HG02938 (cell line): ENCODE data around the gene CCT8.
A peak's percentile ranks its signal among the peaks of the same experiment; 100 is the strongest.
"Not testable (repeated sequence)": the region's sequence is repeated elsewhere in the genome, so short reads cannot be mapped to it uniquely, and the experiment has no call there.

ENCODE experiments used
- ATAC-seq: cut with Tn5 transposase; IDR thresholded peaks from one replicate; pipeline ENCODE4 v1.9.1; 2021; ENCODE audit warnings: mild to moderate bottlenecking, moderate library complexity; ENCODE audit not compliant: unreplicated experiment

CCT8 gene

DNA sequence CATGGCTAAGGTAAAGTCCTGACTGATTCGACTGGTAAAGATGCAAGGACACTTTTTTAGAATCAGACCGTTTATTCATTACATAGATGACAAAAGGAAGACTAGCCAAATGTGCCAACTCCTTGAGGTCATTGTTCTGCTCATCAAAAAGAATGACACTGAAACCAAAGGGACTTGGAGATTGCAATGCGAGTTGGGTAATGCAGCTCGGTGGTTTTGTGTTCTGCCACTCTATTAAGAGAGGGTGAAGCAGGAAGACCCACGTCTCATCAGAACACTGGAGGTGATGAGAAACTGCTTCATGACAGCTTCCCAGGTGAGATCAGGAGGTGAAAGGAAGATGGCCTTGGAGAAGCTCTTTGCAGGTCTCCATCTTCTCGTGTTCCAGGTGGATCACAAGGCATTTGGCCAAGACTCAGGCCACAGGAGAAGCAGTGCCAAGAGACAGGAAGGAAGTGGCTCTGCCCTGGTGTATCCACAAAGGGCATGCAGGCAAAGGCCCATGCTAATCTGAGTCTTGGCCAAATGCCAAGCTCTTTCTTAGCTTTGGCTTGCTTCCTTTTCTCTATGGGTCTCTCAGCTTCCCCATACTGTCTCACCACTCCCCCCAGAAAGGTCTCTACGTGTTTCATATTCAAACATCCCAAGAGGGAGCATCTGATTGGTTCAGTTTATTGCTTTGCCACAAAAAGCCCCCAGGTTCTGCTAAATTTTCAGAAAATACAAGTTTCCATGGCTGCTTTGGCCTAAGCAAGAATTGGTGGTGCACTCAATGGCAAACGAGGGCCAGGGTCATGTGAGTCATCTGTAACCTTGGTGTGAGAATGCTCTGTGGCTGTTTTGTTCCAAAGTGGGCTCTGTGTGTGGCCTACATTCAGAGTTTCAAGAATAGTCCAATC is 5.7 kb upstream of the CCT8 start:
- peak; percentile 63 for ATAC-seq

DNA sequence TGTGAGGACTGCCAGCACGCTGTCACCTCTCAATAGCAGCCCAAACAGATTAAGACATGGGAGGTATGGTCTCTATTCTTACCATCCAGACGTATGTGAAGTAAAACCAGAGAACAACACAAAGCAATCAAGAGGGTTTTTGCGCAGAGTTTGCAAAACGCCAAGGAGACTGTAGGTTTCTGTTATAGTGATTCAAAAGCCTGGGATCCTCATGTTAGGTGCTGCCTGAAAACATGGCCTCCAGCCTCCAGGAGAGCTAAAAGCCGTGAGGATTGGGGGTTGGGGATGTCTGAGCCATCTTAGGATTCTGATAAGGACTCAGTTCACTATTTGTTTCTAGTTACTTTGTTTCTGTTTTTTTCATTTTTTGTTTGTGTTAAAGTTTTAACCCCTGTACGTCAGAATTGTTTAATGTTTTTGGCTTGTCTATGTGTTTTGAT is 4.2 kb upstream of the CCT8 start:
- ATAC-seq: no peak

DNA sequence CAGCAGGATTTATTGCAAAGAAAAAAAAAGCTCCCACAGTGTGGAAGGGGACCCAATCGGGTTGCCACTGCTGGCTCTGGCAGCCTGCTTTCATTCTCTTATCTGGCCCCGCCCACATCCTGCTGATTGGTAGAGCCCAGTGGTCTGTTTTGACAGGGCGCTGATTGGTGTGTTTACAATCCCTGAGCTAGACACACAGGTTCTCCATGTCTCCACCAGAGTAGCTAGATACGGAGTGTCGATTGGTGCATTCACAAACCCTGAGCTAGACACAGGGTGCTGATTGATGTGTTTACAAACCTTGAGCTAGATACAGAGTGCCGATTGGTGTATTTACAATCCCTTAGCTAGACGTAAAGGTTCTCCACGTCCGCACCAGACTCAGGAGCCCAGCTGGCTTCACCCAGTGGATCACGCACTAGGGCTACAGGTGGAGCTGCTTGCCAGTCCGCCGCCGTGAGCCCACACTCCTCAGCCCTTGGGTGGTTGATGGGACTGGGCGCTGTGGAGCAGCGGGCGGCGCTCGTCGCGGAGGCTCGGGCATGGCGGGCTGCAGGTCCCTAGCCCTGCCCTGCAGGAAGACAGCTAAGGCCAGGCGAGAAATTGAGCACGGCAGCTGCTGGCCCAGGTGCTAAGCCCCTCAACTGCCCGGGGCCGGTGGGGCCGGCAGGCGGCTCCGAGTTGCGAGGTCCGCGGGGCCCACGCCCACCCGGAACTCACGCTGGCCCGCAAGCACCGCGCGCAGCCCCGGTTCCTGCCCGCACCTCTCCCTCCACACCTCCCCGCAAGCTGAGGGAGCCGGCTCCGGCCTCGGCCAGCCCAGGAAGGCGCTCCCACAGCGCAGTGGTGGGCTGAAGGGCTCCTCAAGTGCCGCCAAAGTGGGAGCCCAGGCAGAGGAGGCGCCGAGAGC is 3.5 kb upstream of the CCT8 start:
- not testable (repeated sequence) for ATAC-seq

DNA sequence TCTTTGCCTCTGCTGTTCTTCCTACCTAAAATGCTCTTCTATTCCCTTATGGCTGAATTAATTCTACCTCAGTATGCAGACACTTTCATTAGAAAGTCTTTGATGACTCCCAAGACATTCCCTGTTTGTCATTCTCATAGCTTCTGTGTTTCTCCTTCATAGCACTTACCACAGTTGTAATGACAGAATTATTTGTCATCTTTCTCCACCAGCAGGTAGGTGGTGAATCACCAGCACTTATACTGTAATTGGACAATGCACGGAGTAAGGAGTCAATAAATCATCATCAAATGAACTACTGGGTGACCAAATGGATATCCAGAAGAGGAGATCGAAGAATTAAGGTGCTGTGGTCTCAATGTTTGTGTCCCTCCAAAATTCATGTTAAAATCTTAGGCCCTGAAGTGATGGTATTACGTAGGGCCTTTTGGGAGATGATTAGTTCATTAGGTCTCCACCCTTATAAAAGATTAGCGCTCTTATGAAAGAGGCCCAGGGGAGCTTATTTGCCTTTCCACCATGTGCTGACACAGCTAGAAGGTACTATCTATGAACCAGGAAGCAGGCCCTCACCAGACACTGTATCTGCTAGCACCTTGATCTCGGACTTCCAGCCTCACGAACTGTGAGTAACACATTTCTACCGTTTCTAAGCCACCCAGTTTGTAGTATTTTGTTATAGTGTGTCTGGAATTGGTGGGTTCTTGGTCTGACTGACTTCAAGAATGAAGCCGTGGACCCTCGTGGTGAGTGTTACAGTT is 2.4 kb upstream of the CCT8 start:
- ATAC-seq: no peak

DNA sequence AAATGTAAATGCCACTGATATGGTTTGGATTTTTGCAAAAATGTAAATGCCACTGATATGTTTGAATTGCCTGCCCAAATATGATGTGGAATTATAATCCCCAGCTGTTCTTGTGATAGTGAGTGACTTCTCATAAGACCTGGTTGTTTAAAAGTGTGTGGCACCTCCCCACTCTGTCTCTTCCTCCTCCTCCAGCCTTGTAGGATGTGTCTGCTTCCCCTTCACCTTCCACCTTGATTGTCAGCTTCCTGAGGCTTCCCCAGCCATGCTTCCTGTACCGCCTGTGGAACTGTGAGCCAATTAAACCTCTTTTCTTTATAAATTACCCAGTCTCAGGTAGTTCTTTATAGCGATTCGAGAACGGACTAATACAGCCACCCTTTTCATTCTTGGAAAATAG is 1.3 kb upstream of the CCT8 start:
- no peak for ATAC-seq

DNA sequence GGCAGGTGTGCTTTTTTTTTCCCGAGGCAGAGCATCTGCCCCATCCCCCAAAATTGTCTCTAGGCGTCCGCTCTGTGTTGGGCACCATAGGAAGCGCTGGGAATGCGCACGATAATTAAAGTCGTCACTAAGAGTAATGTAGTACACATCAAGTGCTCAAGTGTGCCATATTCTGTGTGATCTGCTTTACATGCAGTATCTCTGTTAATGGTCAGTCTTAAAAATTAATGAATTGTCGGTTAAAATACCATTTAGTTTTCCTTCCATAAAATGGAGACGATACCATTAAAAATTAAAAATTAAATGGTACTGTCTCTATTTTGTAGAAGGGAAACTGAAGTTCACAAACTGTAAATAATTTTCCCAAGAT is 544 bp upstream of the CCT8 start:
- ATAC-seq: peak; percentile 20

DNA sequence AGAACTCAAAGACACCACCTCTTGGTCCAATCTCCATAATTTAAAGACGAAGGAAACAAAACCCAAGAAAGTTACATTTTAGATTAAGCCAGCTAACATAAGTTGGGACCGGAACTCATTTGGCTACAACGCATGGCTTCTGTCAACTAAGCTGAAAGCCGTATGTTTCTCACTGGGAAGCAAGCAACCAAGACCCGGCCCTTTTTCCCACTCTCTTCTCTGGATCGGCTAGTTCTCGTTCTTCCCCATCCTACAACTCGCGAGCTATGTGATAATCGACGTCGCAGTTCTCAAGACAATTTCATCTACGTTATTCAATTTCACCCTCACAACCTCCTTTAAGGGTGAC is 601 bp downstream of the CCT8 start:
- no peak for ATAC-seq

DNA sequence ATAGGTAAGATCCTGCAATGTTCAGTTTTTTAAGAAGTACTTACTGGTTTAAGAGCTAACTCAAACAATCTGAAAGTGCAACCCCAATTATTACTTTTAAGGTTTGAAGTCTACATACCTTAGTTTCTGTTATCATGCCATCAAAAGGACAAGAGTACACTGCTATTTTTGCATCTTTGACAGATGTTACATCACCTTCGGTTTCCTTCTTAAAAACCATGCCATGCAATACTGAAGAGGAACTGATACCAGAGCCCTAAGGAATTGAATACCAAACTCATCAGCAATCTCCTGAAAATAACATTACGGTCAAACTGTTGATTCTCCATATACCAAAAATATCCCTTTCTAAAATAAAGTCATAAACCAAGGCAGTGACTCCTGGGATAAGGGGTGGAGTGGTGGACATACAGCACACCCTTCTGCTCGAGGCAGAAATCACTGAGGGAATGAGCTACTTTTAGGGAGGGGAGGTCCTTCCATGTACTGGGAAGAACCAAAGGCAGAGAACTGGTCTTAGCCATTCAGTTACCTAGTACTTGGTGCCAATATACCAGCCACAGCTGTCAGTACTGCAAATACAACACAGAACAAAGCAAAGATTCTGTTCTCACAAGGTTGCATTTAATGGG is 8.5 kb downstream of the CCT8 start:
- peak; percentile 93 for ATAC-seq

DNA sequence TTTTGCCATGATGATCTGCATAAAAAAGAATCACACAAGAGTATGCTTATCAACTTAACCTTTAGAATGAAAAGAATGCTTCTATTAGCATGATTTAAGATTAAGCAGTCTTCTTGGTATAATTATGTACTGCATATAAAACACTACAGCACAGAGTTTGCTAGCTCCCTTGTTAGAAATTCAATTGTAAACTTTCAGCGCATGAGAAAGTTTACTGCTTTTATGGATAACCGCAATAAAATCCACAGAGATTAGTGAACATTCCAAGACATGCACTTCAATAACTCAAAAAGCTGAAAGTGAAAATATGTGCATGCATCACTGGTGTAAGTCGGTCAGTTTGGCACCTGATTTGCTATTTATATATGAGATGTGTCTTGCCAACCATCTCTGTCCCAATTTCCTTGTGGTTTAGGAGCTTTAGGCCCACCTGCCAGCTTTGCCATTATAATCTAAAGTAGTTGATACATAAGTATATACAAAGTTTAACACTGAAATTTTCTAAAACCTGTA is 16.9 kb downstream of the CCT8 start:
- no peak for ATAC-seq

DNA sequence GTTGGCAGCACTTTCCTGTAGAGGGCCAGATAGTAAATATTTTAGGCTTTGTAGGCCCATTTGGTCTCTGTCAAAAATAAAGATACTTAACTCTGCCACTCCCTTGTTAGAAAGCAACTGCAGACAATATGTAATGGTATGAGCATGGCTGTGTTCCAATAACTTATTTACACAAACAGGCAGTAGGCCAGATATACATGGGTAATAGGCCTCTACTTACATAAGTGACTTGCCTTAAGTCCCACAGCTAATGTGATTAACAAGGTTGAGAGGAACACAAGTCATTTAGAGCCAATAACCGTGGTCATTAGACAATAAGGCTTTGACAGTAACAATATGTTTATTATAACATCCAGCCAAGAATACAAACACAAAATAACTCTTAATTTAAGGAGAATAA is 17.4 kb downstream of the CCT8 start:
- ATAC-seq: no peak

DNA sequence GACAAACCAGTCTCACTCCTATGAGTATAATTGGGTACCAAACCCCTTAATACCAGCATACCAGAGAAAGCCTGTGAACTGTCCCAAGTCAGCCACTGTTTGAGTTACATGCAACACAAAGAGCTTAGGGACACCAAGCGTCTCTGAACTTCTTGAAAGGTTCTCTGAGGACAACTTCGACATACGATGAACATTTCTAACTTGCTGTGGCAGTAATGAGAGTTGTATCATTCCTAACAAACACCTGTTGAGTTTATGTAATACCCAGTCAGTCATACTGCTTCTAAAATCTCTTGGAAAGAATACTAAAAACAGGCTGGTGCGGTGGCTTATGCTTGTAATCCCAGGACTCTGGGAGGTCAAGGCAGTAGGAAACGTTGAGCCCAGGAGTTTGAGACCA is 18.4 kb downstream of the CCT8 start:
- no peak for ATAC-seq

DNA sequence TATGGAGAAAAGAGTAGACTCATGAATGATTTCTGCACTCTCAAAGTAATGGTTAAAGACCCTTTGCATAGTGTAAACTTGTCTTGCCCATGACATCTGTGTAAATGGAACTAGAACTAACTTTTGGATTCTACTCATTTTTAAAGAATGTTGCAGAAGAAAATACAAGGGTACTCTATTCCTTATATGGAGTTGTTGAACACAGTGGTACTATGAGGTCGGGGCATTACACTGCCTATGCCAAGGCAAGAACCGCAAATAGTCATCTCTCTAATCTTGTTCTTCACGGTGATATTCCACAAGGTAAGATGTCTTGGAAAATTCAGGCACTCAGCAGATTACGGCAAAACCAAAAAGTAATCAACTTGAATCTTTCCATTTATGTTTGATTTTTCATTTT is 19.8 kb downstream of the CCT8 start:
- ATAC-seq: no peak

DNA sequence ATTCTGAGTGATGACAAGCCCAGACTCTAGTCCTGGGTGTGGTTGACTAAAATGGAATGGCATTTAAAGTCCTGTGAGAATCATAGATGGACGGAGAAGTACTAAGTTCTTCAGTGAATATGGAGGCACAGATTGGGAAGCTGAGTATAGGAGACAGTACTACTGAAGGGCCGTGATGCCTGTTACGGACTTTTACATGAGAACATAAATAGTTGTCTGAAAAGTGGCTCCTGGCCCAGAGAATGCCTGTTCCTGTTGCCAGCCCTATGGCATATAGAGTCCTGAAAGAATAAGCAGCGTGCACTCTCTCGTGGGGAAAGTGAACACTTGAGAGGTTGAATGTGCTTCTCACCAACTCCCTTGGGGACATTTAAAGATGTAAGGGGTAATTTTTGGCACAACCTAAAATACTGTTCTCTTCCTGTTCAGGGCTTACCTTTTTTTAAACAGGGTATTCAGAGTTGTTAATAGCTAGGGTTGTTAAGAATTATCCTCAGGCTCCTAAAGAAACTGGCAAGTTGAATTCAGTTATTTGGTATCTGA is 20.4 kb downstream of the CCT8 start:
- ATAC-seq: no peak

DNA sequence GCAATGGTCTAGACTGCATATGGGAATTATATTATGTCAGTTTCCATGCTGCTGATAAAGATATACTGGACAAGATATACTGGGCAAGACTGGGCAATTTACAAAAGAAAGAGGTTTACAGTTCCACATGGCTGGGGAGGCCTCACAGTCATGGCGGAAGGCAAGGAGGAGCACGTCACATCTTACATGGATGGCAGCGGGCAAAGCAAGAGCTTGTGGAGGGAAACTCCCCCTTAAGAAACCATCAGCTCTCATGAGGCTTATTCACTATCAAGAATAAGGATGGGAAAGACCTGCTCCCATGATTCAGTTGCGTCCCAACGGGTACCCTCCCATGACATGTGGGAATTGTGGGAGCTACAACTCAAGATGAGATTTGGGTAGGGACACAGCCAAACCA is 21.2 kb downstream of the CCT8 start:
- ATAC-seq: no peak

DNA sequence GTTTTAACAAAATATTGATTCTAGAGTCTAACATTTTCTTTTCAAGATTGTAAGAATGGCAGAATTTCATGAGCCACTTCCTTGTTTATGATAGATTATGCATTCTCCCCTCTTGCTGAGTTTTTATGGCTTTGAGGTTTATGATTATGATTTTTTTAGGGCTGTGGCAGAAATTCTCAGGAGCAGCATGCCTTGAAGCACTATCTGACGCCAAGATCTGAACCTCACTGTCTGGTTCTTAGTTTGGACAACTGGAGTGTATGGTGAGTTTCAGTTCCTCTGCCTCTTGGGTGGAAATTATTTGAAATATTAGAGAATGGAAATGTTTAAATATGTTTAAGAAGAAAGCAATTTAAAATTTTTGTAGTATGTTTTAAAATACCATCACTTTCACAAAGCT is 38.8 kb downstream of the CCT8 start:
- ATAC-seq: no peak

DNA sequence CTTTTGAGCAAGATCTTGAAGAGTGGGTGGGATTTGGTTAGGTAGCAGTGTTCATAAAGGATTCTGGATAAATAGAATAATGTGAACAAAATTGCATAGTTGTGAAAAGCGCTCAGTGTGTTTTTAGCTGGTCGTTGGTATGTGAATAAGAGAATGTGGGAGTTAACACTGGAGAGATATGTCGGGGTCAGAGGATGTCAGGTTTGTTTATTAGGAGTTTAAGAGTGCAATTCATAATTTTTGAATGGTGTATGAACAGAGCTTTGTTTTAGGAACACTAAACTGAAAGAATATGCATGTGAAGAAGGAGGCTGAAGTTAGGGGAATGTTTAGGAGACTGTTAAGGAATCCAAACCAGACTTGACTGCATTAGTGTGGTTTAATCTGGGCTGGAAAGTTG is 39.6 kb downstream of the CCT8 start:
- no peak for ATAC-seq

DNA sequence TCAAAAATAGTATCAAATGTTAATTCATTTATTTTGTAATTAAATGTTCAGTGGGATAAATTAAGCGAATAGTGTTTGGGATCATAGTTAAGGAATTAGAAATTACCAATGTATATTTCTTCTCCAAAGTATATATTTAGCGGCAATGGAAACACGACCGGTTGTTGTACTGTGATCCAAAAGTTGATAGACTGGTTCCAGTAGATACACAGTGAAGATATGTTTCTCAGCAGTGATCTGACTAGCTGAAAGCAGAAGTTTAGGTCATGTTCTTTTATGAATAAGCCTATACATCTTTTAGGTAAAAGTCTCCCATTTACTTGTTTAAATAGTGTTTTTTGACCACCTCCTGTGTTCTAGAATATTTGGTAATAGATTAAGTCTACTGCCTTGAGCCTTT is 40.1 kb downstream of the CCT8 start:
- no peak for ATAC-seq

DNA sequence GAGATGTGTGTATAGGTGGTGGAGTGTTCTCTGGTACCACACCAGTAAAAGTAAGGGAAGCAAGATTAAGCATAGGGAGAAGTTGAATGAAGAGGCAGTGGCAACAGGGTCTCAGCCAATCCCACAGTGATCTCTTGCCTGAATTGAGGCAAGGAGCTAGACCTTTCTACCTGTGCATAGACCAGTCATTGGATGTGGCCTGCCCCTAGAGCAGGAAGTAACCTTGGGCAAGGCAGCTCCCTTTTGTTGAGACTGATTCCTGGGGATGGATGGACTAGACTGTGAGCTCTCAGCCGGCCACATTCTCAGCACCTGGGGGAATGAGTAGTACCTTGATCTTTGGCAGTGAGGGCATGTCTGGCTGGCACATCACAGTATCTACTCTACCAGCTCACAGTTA is 42.5 kb downstream of the CCT8 start:
- ATAC-seq: no peak

DNA sequence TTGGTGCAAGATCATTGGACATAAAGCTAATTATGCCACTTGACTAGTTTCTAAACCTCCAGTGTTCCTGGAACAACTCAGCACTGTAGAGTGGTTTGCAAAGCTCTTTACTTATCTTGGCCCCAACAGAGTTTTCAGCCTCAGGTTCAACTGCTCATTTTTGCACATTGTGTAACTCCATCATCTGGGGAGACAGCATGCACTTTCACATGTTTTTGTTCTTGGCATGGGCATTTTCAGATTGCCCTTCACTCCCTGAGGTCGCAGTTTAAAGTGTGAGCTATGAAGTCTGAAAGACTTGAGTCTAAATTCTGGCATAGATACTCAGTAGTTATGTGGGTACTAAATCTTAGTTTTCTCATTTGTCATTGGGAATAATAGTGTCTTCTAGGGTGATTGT is 43.9 kb downstream of the CCT8 start:
- no peak for ATAC-seq

DNA sequence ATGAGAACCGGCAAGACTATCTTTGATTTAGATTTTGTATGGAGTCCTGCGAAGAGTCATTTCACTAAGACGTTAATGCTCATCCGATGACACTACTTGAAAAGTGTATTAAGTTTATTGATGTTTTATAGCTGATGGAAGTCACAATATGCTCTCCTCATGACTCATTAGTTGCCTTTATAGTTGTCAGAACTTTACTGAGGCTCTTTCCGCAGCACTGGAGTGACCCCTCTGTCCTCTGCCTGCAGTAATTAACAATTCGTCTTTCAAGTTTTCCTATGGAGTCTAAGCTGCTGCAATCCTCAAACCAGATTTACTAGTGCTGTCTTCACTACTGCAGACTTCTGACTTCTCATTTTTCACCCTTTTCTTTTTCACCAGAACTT is 48.1 kb downstream of the CCT8 start:
- no peak for ATAC-seq
